HG02763 (cell line): ENCODE results near the gene HGFAC.

Source experiments
- ATAC-seq: cut with Tn5 transposase; IDR thresholded peaks from one replicate; pipeline ENCODE4 v1.9.1; 2021; ENCODE audit warnings: mild to moderate bottlenecking, moderate library complexity; ENCODE audit not compliant: unreplicated experiment

The HGFAC gene

DNA sequence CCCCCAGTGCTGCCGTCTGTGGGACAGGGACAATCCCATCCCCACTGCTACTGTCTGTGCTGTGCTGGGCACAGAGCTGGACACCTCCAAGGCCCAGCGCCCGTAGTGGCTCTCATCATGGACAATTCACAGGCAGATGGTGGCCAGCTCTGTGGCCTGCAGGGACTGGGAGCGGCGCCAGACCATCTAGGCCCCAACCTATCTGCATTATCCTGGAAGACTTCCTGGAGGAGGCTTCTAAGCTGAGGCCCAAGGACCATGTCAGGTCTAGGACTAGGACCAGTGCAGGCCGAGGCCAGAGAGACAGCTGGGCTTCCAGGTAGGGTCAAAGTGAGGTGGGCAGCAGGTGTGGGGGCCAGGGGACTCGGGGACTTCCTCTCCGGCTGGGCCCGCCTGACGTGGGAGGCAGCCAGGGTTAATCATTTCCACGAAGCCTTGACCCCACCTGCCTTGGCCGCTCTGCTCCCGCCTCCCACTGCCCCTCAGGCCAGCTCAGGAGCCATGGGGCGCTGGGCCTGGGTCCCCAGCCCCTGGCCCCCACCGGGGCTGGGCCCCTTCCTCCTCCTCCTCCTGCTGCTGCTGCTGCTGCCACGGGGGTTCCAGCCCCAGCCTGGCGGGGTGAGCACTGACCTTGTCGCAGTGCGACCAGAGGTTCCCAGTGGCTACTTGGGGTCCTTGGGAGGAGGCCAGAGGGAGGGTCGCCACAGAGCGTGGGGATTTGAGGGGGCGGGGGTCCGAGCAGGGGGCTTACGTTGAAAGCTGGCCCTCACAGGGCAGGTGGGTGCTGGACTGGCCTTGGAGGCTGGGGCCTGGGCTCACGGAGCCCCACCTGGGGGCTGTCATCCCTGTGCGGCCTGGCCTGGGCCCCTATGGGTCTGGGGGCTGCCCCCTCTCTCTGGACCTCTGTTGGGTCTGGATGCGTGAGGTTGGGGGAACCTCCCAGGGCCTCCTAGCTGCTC is at the start of gene HGFAC:
HGFAC (plus strand) TSS at position 468 of the 959 bp plus-strand sequence; CDS start at position 502, 34 bp downstream.
- no peak for ATAC-seq

DNA sequence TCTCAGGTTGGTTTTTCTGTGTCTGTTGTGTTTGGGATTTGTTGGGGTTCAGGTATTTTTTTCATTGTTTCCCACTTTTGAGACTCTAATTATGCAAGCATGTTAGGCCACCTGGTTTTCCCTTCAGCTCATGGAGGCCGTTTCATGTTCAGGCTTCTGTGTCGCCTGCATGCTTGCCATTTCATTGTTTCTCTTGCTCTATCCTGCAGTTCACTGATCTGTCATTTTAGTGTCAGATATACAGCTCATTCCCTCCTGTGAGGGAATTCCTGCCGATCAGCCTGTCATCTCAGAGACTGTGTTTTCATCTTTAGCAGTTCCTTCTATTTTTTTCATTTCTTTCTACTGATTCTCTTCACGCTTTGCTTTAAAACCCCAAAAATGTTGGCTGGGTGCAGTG is 49.4 kb upstream of the HGFAC start:
- no peak for ATAC-seq

- no peak for ATAC-seq
Measured at GRCh38 chr4:3393171-3393570, 48.6 kb upstream of the HGFAC start.

DNA sequence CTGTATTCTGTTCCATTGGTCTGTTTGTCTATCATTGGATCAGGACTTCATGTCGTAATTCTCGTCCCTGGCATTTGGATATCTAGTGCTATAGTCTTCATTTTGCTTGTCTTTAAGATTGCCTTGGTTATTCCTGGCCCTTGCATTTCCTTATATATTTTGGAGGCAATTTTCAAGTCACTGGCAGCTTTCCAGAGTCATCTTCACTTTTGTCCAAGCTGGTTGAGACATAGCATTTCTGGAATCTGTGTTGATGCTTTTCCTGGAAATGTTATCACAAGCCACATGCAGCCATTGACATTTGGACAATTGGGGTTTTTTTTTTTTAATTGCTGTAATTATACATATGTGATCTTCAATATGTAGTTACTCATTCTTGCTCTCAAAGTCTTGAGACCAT is 45.2 kb upstream of the HGFAC start:
- ATAC-seq: no peak

GRCh38 chr4:3397128-3397527 is 44.6 kb upstream of the HGFAC start:
- no peak for ATAC-seq

DNA sequence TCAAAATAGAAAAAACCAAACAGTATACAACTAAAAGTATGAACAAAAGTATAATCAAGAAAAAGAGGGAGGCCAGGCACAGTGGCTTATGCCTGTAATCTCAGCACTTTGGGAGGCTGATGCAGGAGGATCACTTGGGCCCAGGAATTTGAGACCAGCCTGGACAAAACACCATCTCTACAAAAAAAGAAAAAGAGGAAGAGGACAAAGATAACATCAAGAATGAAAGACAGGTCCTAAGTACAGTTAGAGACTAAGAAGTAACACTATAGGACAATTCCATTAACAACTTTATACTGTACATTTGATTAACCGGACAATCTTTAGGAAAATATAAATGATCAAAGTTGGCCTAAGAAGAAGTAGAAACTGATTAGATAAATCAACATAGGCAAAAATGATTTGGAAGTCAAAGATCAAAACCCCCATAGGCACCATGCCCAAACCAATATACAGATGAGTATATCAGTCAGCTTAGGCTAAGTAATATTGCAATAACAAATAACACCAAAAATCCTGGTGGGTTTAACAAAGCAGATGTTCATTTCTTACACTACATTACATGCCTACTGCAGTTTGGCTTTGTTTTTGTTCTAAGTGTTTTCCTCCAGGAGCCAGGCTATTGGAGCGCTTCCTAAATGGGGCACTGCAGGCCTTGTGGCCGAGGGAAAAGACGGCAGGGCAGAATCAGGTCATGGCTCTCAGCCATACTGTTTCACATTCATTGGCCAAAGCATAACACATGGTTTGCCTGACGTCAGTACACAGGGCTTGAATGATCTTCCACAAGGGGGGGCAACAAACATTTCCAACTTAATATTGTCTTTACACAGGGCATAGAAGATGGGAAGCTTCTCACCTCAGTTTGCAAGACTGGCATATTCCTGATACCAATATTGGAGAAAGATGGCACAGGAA is 42.2 kb upstream of the HGFAC start:
- ATAC-seq: no peak

GRCh38 chr4:3401436-3402171 is 40.2 kb upstream of the HGFAC start:
- ATAC-seq: no peak

- ATAC-seq: no peak
Measured at GRCh38 chr4:3402491-3403347, 39.0 kb upstream of the HGFAC start.

GRCh38 chr4:3403348-3403906 is 38.3 kb upstream of the HGFAC start:
- no peak for ATAC-seq

GRCh38 chr4:3404546-3404945 is 37.2 kb upstream of the HGFAC start:
- ATAC-seq: no peak

DNA sequence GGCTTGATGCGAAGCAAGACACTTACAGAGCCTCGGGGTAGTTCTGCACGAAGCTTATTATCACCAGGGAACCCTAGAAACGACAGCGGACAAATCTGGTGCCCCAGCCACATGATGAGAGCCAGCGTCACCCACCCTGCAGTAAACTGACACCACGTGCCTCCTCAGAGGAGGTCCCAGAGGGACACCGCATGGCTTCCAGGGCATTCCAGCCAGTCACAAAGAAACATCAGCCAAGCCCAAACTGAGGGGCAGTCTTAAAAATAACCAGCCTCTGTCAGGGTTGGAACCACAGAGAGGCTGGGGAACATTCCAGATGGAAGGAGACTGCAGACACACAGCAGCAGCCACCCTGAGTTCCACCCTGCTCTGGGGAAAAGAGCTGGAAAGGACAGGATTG is 36.6 kb upstream of the HGFAC start:
- no peak for ATAC-seq

- ATAC-seq: no peak
Measured at GRCh38 chr4:3406021-3406420, 35.7 kb upstream of the HGFAC start.

- ATAC-seq: no peak
Measured at GRCh38 chr4:3406431-3406830, 35.3 kb upstream of the HGFAC start.

DNA sequence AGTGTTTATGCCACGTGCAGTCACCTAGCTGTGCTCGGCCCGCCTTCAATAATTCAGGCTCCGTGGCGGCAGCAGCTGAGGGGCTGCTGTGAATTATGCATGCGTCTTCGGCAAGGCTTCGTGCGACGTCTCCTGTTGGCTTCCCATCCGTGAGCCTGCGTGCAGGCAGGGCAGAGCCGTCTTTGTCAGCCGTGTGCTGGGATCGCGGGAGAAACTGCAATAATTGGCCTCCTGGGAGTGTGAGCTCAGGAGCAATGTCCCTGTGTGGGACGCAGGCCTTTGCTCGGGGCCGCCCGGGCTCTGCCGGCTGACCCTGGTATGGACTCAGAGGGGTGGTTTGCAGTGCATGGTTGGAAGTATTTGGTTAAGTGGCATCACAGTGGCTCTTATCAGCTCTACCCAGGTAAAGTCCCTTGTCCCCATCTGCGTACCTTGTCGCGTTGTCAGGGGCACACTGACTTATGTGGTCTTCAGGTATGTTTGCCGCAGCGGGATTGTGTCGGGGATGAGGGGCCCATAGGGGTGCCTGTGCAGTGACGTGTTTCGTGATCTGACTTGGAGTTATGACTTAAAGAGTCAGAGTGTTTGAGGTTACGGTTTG is 34.5 kb upstream of the HGFAC start:
- no peak for ATAC-seq

- ATAC-seq: no peak
Measured at GRCh38 chr4:3407930-3408792, 33.6 kb upstream of the HGFAC start.

DNA sequence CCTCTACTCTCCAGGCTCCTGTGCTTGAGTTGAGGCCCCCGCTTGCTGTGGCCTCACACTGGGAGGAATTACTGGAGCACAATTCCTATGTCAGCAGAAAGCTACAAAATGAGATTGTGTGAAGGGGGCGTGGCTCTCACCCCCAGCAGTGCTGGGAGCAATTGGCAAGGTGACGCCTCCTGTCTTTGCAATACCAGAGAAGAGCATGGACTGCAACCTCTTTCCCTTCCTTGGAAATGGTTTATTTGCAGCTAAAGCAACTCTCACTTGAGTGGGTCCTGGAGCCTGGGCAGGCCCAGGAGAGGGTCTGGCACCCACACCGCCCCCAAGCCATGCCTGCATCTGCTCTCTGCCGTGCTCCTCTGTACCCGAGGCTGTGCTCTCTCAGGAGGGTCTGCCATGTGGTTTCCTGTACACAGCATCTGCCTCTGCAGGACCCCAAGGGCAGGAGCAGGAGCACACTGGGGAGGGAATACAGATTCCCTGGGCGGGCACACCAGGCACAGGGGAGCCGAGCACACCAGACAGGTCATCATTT is 32.9 kb upstream of the HGFAC start:
- ATAC-seq: no peak

- no peak for ATAC-seq
Measured at GRCh38 chr4:3409571-3410091, 32.1 kb upstream of the HGFAC start.
